Loucy (cell line): ENCODE measurements around the gene NOP16.

Source experiments
- H2AFZ ChIP-seq: fragments of 200-600 bp; sonication (generic); 2 replicates; pipeline ENCODE4 v1.6.0; 2016; ENCODE audit warnings: antibody characterized with exemption, mild to moderate bottlenecking, low read length, moderate library complexity
- H3F3A ChIP-seq: fragments of 200-600 bp; 2 replicates; pipeline ENCODE4 v1.6.0; 2016; ENCODE audit warnings: antibody characterized with exemption, low read depth, mild to moderate bottlenecking
- H3K27me3 ChIP-seq: fragments of 200-600 bp; sonication (generic); 2 replicates; pipeline ENCODE4 v1.6.1; 2014; ENCODE audit warnings: low read length, mild to moderate bottlenecking; ENCODE audit not compliant: insufficient read depth, poor library complexity, severe bottlenecking
- H3K36me3 ChIP-seq: fragments of 200-600 bp; sonication (generic); 2 replicates; pipeline ENCODE4 v1.6.1; 2016; ENCODE audit warnings: low read length; ENCODE audit not compliant: insufficient read depth
- H3K4me1 ChIP-seq: fragments of 200-600 bp; sonication (generic); 2 replicates; pipeline ENCODE4 v1.5.1; 2014; ENCODE audit warnings: low read length, mild to moderate bottlenecking; ENCODE audit not compliant: insufficient read depth, poor library complexity, severe bottlenecking
- H3K4me2 ChIP-seq: fragments of 200-600 bp; sonication (generic); 2 replicates; pipeline ENCODE4 v1.6.0; 2014; ENCODE audit warnings: antibody characterized with exemption, low read length, low read depth, mild to moderate bottlenecking; ENCODE audit not compliant: poor library complexity, severe bottlenecking
- H3K4me3 ChIP-seq: fragments of 200-600 bp; sonication (generic); 2 replicates; pipeline ENCODE4 v1.5.1; 2014; ENCODE audit warnings: low read length, mild to moderate bottlenecking, mixed read lengths; ENCODE audit not compliant: poor library complexity, severe bottlenecking
- H3K79me2 ChIP-seq: fragments of 200-600 bp; sonication (generic); 2 replicates; pipeline ENCODE4 v1.6.1; 2014; ENCODE audit warnings: low read length; ENCODE audit not compliant: insufficient read depth
- H3K9ac ChIP-seq: fragments of 200-600 bp; sonication (generic); 2 replicates; pipeline ENCODE4 v1.6.0; 2014; ENCODE audit warnings: mild to moderate bottlenecking, low read depth, low read length, moderate library complexity; ENCODE audit not compliant: poor library complexity, severe bottlenecking
- H3K9me2 ChIP-seq: fragments of 200-600 bp; sonication (generic); replicated peaks from 2 replicates; pipeline ENCODE4 v1.6.1; 2016; ENCODE audit warnings: low read depth, low read length, mixed read lengths
- H3K9me3 ChIP-seq: fragments of 200-600 bp; sonication (generic); 2 replicates; pipeline ENCODE4 v1.6.1; 2014; ENCODE audit warnings: mild to moderate bottlenecking, antibody characterized with exemption, low read length, low read depth; ENCODE audit not compliant: insufficient read depth
- H4K20me1 ChIP-seq: fragments of 200-600 bp; sonication (generic); 2 replicates; pipeline ENCODE4 v1.6.0; 2014; ENCODE audit warnings: antibody characterized with exemption, low read length, mild to moderate bottlenecking; ENCODE audit not compliant: insufficient read depth, poor library complexity, severe bottlenecking
- EZH2phosphoT487 ChIP-seq: fragments of 200-600 bp; IDR thresholded peaks from 2 replicates; pipeline ENCODE4 v1.6.1; 2018; ENCODE audit warnings: antibody characterized with exemption, mild to moderate bottlenecking, moderate library complexity, borderline replicate concordance
- TF ChIP-seq, protein P1 (sequence below): fragments of 200-600 bp; sonication (generic); conservative IDR thresholded peaks from 2 replicates; pipeline ENCODE4 v1.5.1; 2014; ENCODE audit warnings: mild to moderate bottlenecking, antibody characterized with exemption, low read length

The NOP16 gene

DNA sequence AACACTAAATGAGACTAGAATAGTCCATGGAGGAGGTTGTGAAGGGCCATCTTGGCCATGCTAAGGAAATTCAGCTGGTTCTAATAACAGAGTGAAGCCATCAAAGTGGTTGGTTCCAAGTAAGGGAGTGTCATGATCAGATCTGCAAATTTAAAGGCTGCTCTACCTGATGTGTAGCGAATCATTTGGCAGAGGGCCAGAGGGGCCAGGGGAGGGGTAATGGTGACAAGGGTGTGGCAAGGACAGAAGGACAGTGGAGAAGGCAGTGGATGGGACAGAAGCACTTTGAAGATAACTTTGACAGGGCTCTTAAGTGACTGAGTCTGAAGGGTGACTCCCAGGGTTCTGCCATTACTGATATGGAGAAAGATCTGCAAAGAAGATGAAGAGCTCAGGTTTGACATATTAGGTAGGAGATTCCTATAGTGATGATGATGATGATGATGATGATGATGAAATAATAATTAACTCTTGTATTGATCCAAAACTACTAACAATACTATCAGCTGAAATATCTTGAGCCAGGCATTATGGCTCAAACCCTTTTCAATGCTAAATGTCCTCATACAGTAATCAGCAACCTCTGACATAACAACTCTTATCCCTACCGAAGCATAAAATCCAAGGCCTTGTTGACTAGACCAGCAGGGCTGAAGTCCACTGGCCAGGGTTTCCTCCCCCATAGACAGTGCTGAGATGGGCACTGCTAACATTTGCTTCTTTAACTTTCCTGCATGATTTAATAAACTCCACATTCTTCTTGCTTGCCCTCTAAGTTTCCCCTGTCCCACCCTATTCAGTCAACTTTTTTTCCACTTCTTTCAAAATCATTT lies 46.9 kb downstream of the NOP16 start:
- no peaks in the 10 kb centered on the region for H4K20me1 ChIP-seq
- no peaks in the 10 kb centered on the region for H3K9me3 ChIP-seq
- no peaks in the 10 kb centered on the region for H3K79me2 ChIP-seq
- no peaks in the 10 kb centered on the region for H3F3A ChIP-seq
- H3K4me1 ChIP-seq: no peaks in the 10 kb centered on the region
- H2AFZ ChIP-seq: no peak overlapping the region
- TF ChIP-seq, protein P1, sequence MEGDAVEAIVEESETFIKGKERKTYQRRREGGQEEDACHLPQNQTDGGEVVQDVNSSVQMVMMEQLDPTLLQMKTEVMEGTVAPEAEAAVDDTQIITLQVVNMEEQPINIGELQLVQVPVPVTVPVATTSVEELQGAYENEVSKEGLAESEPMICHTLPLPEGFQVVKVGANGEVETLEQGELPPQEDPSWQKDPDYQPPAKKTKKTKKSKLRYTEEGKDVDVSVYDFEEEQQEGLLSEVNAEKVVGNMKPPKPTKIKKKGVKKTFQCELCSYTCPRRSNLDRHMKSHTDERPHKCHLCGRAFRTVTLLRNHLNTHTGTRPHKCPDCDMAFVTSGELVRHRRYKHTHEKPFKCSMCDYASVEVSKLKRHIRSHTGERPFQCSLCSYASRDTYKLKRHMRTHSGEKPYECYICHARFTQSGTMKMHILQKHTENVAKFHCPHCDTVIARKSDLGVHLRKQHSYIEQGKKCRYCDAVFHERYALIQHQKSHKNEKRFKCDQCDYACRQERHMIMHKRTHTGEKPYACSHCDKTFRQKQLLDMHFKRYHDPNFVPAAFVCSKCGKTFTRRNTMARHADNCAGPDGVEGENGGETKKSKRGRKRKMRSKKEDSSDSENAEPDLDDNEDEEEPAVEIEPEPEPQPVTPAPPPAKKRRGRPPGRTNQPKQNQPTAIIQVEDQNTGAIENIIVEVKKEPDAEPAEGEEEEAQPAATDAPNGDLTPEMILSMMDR: no peak
- no peak for TF ChIP-seq EZH2phosphoT487
- no peaks in the 10 kb centered on the region for H3K27me3 ChIP-seq
- no peak overlapping the region for H3K4me2 ChIP-seq
- no peaks in the 10 kb centered on the region for H3K9me2 ChIP-seq
- H3K9ac ChIP-seq: no peak overlapping the region
- no peak overlapping the region for H3K4me3 ChIP-seq
- peaks cover 9% of the 10 kb centered on the region; the same call in 1 of the 2 replicates for H3K36me3 ChIP-seq

DNA sequence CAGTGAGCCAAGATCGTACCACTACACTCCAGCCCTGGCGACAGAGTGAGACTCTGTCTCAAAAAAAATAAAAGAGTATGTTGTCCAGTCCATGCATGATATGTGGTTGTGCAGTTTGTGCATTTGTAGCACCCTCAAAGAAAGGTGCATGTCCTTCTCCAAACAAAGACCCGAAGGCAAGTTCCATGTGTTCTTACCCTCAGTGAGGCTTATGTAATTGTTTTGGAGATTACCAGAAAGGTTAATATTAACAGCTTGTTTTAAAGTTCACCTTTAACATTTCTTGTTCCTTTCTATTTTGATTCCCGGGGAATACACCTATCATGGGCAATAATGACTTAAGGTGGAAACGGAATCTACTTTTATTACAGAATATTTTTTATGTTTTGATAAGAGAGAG lies 49.1 kb downstream of the NOP16 start:
- H3K27me3 ChIP-seq: no peaks in the 10 kb centered on the region
- H3K9me2 ChIP-seq: no peaks in the 10 kb centered on the region
- no peak overlapping the region for H3K4me3 ChIP-seq
- no peaks in the 10 kb centered on the region for H3K79me2 ChIP-seq
- H3F3A ChIP-seq: no peaks in the 10 kb centered on the region
- no peaks in the 10 kb centered on the region for H3K4me1 ChIP-seq
- TF ChIP-seq EZH2phosphoT487: no peak
- no peaks in the 10 kb centered on the region for H4K20me1 ChIP-seq
- H2AFZ ChIP-seq: no peak overlapping the region
- H3K9ac ChIP-seq: no peak overlapping the region
- H3K36me3 ChIP-seq: no peaks in the 10 kb centered on the region
- no peaks in the 10 kb centered on the region for H3K9me3 ChIP-seq
- H3K4me2 ChIP-seq: no peak overlapping the region

DNA sequence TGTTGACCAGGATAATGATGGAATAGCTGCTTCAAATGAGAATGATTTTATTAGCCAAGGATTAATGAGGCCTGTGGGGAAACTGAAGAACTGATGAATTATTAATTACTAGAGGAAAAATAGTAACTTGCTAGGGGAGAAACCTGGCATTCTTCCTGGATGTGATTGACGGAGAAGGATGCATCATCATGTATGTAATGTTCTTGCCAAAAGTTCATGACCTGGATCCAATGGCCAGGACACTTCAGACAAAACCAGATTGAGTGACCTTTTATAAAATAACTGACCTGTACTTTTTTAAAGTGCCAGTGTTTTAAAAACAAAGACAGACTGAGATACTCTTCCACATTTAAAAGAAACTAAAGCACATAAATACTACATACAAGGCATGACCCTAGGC lies 50.5 kb downstream of the NOP16 start:
- Histone ChIP-seq H3K9me2 (no peaks in the 10 kb centered on the region), H3K4me1 (no peaks in the 10 kb centered on the region), H4K20me1 (no peaks in the 10 kb centered on the region), H3K4me3 (no peak overlapping the region), H3K9me3 (no peaks in the 10 kb centered on the region), H3K79me2 (no peaks in the 10 kb centered on the region), H2AFZ (no peak overlapping the region), H3K36me3 (no peaks in the 10 kb centered on the region), H3K9ac (no peak overlapping the region), H3F3A (no peaks in the 10 kb centered on the region), H3K4me2 (no peak overlapping the region), H3K27me3 (no peaks in the 10 kb centered on the region)
- TF ChIP-seq, protein P1: no peak
- no peak for TF ChIP-seq EZH2phosphoT487
